NCI-H774 (cell line): ENCODE results near the gene ANKRD33B.
A peak's percentile ranks its signal among the peaks of the same experiment; 100 is the strongest.
"Not testable (repeated sequence)": the region's sequence is repeated elsewhere in the genome, so short reads cannot be mapped to it uniquely, and the experiment has no call there.

Experiments used
- DNase-seq: peaks from one replicate; lab custom pipeline; 2025; lab: John Stamatoyannopoulos, UW

ANKRD33B gene

DNA sequence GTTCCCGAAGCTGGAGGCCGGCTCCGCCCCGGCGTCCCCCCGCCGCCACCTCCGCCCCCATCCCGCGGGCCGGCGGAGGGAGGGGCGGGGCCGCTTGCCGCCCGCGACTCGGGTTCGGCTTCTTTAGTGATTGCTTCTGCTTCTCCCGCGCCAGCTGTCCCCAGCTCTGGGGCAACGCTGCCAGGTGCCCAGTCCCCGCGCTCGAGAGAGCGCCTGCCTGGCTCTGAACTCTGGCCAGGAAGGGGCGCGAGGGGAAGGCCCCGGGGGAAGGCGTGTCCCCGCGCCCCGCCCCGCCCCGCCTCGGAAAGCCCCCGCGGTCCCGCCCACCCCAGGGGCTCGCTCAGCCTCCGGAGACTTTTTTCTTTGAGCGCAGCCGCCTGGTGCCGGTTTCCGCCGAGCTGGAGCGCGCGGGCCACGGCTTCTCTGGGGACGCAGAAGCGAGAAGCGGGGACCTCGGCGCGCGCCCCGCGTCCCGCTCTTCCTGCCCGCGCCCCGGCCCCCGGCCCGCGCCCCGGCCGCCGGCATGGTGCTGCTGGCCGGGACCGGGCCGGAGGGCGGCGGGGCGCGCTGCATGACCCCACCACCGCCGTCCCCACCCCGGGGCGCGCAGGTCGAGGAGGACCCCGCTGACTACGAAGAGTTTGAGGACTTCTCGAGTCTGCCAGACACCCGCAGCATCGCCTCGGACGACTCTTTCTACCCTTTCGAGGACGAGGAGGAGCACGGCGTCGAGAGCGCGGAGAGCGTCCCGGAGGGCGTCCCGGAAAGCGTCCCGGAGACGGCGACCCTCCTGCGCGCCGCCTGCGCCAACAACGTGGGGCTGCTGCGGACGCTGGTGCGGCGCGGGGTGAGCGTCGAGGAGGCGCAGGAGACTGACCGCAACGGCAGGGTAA lies at the start of gene ANKRD33B:
ANKRD33B (plus strand) TSS at position 126 of the 893 bp plus-strand sequence; CDS start at position 524, 398 bp downstream.
- peak; percentile 34 for DNase-seq

DNA sequence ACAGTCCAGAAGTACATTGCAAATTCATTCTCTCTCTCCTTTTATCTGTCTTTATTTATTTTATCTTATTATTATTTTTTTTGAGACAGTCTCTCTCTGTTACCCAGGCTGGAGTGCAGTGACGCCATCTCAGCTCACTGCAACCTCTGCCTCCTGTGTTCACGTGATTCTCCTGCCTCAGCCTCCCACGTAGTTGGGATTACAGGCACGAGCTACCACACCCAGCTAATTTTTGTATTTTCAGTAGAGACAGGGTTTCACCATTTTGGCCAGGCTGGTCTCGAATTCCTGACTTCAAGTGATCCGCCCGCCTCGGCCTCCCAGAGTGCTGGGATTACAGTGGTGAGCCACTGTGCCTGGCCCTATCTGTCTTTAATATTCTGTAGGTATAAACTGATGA lies 49.3 kb upstream of the ANKRD33B start:
- DNase-seq: not testable (repeated sequence)

DNA sequence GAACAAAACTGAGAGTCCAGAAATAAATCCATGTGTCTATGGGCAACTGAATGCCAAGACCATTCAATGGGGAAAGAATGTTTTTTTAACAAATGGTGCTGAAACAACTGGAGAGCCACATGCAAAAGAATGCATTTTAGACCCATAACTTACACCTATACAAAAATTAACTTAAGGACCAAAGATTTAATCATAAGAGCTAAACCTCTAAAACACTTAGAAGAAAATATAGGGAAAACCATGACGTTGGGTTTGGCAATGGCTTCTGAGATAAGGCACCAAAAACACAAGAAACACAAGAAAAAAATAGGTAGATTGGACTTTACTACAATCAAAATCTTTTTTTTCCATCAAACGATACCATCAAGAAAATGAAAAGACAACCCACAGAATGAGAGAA lies 48.4 kb upstream of the ANKRD33B start:
- DNase-seq: no peak

DNA sequence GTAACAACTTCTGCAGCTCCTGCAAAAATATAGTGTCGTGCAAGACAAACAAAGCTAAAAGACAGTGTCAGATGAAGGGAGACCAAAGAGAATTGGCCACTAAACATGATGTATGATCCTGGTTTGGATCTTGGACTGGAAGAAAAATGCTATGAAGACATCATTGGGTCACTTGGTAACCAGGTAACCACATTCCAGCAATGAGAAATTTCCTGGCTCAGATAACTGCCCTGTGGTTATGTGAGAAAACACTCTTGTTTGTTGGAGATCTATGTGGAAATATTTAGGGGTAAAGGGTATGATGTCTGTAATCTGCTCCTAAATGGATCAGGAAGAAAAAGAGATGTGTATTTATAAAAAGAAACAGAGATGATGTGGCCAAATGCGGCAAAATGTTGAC lies 45.5 kb upstream of the ANKRD33B start:
- DNase-seq: no peak

DNA sequence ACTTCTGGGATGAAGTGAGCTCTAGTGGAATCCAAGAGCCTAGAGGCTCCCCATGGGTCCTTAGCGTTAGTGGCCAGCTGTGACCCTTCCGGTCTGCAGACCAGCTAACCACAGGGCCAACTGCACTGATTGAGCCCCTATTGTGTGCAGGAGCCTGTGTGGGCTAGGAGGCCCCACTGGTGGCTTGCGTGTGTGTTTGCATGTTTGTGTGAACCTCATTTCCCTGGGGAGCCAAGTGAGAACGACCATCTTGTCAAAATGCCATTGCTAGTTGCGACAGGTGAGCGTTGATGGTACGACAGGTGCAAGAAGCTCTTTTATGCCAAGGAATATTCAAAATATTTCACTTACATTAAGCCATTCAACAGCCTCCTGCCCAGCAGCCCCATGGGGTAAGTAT lies 44.1 kb upstream of the ANKRD33B start:
- no peak for DNase-seq

DNA sequence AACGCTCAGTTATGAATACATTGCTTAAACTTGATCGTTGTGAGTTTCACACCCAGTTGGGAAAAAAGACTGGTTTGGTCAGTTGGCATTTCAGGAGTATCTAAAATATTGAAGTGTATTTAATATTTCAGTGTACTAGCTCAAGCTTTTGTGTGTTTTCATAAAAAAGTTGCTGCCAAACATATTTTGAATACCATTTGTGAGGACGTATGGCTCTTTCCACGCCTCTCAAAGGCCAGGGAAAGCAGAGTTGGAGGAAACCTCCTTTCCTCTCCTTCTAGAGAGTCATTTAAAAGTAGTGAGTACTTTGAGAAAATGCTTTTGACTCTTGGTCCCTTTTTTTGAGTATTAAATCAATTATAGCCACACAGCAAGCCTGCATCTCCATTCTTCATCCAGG lies 43.2 kb upstream of the ANKRD33B start:
- DNase-seq: no peak

DNA sequence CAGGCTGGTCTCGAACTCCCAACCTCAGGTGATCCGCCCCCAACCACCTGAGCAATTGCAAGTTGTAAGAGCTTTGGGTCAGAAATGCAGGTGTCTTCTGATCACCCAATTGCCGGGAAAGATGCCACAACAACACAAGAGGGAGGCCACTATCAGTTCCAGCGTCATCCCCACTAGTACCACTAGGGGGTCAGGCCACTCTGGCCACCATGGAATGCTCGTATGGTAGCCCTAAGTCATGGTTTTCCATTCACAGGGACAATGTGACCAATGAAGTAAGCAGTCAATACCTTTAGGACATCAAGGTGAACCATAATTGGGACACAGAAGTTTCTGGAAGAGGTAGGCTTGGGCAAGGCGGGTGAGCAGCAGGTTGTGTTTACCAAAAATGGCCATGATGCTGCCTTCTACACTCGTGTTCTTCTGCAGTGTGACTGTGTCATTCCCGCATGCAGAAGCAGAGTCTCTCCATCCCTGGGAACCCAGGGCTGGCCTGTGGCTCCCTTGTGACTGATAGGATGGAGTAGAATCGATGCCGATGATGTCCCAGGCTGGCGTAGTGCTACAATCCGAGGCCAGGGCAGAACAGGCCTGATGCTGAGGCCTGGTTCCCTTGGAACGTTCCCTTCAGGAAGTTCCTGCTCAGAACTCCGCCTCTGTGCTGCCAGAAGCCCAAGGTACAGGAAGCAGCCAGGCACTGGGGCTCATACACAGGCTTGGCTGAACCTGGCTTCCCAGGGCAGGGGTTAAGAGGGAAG lies 42.2 kb upstream of the ANKRD33B start:
- no peak for DNase-seq

DNA sequence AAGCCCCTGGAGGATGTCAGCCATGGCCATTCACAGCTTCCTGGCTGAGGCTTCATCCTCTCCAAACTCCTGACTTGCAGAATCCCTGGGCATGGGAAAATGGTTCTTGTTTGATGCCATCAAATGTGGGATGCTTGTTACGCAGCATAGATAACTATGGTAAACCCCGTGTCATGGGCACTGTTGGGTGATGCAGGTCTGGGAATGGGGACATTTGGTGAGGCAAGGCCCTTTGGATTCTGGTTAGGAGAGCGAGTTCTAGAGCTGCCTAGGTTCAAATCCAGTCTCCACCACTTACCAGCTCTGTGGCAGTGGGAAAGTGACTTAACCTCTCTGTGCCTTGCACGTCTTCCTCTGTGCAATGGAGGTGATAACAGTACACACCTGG lies 41.7 kb upstream of the ANKRD33B start:
- DNase-seq: no peak

DNA sequence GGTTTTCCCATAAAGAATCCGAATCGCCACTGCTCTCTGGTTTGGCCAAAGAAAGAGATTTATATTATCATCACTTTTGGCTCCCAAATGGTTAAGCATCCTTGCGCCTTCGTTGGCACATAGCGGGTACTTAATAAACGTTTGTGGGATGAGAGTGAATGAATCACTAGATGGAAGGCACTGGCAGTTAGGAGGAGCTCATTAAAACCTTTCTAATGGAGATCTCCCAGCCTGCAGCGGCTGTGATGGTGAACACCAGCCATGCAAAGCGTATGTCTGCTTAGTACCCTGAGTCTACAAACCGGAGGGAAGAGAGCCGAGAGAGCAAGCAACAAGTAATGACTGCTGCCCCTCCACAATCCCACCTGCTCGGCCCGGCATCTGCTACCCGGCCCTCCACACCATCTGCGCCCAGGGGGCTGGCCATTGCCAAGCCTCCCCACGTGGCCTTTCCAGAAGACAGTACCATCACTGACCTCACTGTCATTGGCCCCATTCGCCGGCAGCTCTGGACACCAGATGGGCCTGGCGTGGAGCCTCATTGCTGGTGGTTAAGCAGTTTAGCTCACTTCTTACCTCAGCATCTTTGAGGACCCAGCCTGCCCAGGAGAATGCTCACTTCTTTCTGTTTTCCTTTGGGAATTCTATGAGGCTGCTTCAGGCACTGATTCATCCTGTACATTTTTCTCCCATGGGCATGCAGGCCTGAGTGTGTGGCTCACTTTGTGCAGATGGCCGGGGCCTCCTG lies 39.3 kb upstream of the ANKRD33B start:
- no peak for DNase-seq

DNA sequence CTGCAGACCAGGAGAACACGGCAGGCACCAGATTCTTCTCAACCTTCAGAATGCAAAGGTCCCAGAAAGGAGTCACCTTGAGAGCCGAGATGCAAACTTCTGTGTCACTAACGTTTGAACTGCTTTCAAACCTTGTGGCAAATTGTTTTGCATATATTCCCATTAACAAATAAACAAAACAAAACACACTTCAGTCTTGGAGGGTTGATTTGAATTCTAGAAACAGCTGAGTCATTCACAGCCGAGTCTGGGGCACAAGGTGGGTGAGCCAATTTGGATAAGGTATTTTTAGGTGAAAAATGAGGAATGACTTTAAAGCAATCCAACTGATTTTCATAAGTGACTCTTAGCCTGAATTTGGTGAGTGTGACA lies 38.8 kb upstream of the ANKRD33B start:
- no peak for DNase-seq

DNA sequence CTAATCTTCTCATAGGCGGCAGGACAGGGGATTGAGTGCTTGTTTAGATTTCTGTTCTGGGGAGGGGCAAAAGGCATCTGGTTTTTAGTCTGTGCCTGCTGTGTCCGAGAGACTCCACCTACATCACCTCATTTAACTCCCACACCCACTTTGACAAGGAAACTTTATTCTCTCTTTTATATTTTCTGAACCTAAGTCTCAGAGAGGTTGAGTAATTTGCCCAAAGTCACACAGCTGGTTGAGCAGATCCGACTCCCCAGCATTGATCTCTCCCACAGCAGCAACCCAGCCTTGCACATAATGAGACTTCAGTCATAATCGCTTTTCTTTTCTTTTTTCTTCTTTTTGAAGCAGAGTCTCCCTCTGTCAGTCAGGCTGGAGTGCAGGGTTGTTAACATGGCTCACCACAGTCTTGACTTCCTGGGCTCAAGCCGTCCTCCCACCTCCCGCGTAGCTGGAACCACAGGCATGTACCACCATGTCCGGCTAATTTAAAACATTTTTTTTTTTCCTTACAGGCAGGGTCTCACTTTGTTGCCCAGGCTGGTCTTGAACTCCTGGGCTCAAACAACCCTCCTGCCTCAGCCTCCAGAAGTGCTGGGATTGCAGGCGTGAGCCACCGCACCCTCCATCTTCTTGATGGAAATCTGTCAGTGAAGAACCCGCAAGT lies 36.5 kb upstream of the ANKRD33B start:
- DNase-seq: no peak

DNA sequence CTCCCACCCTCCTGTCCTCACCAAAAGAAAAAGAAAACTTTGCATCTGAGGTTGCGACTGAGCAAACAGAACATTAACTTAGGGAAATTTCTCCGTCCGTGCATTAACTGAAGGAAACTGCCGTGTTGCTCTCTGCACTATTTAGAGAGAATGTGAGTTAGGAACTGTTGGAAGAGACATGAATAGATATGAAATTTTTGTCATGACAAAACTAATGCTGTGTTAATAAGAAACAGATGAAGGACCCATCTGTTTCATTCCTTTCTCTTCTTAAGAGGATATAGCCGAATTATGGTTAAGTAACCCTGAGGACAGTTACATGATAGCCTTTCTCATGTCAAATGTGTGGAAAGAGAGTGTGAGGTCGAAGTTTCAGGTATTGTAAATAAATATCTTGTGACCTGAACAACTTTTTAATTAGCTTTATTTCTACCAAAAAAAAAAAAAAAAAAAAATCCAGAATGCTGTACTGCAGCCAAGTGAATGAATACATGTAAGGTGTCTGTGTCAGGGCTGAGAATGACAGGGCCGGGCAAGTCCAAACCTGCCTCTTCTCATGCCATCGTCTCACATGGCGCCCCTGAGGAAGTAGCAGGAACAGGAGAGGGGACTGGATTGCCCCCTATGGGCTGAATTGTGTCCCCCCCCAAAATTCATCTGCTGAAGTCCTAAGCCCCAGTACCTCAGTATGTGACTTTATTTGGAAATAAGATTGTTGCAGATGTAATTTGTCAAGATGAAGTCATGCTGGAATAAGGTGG lies 35.6 kb upstream of the ANKRD33B start:
- DNase-seq: no peak

DNA sequence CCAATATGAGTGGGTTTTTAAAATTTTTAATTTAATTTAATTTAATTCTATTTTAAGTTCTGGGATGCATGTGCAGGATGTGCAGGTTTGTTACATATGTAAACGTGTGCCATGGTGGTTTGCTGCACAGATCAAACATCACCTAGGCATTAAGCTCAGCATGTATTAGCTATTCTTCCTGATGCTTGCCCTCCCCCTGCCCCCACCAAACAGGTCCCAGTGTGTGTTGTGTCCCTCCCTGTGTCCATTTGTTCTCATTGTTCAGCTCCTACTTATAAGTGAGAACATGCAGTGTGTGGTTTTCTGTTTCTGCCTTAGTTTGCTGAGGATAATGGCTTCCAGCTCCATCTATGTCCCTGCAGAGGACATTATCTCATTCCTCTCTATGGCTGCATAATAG lies 35.0 kb upstream of the ANKRD33B start:
- no peak for DNase-seq

DNA sequence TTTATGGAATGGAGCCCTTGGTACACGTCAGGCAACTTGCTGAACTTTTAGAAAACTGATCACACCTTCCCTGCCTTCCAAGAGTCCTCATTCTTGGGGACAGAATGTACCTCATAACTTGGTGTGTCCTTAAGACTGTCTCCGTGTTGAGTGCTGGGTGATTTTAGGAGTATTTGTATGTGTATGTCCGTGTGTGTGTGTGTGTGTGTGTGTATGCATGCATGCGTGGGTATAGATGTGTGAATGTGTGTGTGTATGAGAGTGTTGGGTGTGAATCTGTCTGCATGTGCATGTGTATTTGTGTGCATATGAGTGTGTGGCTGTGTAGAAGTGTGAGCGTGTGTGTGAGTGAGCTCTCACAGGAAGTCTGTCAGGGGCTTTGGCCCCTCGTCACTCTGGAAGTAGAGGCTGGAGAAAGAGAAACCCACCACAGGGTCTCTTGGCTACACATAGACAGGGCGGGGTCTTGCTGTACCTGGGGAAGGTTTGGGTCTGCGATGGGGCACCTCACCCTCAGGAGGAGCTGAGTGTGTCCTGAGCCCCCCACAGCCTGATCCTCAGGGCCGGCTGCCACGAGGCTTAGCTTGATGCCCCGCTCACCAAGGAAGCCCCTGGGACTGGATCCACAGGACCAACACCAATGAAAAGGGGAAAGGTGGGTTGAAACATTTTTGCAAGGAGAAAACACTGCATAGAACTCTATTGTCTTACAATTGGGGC lies 33.1 kb upstream of the ANKRD33B start:
- DNase-seq: no peak

DNA sequence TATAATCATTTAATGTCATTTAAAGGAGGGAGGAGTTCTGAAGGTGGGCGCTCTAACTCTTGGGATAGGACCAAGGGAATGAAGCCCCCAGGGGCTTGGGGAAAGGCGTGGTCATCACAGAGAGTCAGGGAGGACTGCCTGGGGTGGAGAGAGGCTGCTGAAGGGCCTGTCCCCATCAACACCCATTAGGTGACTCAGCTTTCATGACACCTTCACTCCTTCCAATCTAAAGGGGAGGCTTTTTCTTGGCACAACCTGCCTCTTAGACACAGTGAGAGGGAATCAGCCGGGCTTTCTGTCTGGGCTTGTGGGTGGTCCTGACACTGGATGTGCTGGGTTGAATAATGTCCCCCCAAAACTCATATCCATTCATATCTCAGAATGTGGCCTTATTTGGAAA lies 31.4 kb upstream of the ANKRD33B start:
- no peak for DNase-seq

DNA sequence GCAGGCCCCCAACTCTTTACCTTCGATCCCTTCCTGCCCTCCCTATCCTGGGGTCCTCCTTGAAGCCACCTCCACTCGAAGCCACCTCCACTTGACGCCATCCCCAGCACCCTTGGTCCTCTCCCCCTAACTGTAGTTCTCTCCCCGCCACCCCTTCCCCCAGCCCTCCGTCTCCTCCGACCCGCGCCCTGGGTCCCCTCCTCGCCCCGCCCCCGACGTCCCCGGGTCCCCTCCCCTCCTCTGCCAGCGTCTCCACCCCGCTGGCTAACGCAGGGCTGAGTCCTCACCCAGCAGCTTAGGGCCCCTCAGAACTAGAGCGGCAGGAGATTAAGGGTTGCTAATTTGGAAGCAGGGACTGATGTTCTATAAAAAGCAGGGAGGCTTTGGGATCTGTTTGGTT lies 30.6 kb upstream of the ANKRD33B start:
- DNase-seq: no peak

DNA sequence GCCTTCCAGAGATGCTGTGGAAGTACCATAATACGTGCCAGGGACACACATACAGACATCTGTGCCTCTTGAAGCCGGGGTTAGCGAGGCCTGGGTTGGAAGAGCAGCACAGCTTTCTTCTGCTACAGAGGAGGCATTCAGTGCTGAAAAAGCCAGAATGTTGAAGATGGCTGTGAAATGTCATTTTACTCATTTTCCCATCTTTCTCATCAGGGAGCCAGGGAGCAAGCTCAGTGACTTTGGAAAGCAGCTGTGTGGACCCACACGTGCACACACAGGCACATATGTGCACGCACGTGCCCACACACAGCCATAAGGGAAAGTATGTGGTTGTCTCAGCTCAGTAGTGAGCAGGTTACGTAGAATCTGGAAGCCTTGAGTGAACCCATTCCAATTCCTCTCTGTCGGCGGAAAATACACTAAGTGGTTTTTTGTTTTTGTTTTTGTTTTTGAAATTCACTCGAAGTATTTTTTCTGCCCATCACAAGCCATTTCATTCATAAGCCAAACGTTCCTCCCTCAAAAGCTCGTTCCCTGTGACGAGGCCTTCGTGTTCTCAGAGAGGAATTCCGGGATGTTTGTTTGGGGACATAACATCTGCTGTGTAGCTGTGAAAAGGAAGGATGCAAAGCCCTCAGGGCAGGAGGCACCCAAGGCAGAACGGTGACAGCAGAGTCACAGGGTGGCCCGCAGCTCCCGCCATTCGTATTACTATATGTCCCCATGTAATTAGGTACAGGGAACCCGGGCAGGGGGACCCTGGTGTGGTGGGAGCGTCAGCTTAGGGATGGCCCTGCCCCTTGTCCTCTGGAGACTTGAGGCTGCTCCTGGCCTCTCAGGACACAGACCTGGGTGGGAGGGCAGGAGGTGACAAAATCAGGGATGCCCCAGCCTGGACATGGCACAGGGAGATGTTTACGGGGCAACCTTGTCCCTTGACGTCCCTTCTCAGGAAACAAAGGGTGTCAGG lies 29.0 kb upstream of the ANKRD33B start:
- no peak for DNase-seq

DNA sequence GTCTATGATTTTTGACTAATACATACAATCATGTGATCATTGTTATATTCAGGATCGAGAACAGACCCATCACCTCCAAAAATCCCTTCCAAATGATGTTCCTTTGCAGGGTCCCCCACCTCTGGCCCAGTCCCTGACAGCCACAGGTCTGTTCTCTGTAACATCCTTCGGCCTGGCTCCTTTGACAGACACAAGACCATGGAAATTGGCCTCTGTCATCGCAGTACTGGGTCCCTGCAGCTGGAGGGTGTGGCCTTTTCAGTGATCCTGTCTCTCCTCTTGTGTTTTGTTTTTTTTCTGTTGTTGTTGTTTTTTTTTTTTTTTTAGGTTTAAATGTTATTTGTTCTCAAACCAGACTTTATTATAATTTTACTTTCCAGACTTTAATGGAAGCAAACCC lies 27.4 kb upstream of the ANKRD33B start:
- no peak for DNase-seq

DNA sequence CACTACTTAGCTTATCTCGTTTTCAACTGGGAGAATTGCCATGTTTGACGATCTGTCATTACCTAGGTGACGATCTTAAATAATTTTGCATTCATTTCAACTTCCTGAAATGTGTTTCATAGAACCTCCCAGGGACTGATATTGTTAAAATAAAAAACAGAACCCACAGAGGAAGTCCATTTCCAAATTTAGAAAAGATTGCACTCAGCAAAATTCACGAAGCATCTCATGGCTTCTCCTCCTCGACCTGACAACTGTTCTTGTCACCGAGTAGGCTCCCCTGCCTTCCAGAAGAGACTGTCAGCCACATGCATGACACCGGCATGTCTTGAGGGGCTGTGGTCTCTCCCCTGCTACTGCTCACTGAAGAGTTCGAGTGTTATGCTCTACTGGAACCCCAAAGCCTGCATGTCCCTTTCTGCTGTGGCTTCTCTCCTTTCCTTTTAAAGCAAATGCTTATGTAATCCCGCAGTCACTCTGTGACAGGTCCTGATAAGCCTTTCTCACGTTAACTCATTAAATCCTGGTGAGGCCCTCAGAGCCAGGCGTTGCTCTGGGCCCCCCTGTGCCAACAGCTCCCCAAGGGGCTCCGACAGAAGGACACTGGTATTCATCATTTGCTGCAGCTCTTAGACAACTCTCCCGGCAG lies 26.8 kb upstream of the ANKRD33B start:
- no peak for DNase-seq
